ENCODE measurements around the gene EPYC. TPM values are rescaled to one million over a fixed set of nuclear protein-coding genes. Genes with fewer than 3 reads are reported as not detected.

Gene EPYC
- total and polyA plus RNA-seq, 10 of the 15 experiments (the other 5 are each of a cell fraction or from before 2014, with no cell fraction given): not detected

DNA sequence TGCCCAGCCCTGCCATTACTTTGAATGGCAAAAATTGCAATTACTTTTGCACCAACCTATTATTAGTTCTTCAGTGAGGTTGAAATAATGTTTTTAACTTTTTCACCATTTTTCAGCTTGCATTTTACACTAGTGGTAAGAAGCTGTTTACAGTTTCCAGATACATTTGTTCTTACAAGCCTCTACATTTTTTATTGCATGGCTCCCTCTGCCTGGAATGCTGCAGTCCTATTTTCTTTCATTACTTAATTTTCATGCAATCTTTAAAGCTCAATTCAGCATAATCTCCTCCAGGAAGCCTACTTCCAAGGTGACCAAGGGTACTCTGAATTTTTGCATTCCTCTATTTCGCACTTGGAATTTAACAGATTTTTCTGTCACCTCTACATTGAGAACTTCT, 83.2 kb downstream of the EPYC start:
- WGBS (ENCODE audit: insufficient coverage, insufficient replicate concordance, low lambda C conversion rate, missing lambda C conversion rate): 0% methylated on average over 1 of the region's 1 CpG
- ATAC-seq (no peak), DNase-seq (ENCODE audit: low read depth, low spot score) (no peak), FAIRE-seq (no peak)
- TF ChIP-seq SMARCA5 (IDR thresholded peaks at IDR 0.05): no peak
- TF ChIP-seq RUNX3 (IDR thresholded peaks at IDR 0.05; ENCODE audit: low read length): no peak
- no peak for TF ChIP-seq IRF5 (IDR thresholded peaks at IDR 0.05; ENCODE audit: borderline replicate concordance)
- TF ChIP-seq, protein P1, sequence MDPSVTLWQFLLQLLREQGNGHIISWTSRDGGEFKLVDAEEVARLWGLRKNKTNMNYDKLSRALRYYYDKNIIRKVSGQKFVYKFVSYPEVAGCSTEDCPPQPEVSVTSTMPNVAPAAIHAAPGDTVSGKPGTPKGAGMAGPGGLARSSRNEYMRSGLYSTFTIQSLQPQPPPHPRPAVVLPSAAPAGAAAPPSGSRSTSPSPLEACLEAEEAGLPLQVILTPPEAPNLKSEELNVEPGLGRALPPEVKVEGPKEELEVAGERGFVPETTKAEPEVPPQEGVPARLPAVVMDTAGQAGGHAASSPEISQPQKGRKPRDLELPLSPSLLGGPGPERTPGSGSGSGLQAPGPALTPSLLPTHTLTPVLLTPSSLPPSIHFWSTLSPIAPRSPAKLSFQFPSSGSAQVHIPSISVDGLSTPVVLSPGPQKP (IDR thresholded peaks at IDR 0.05; ENCODE audit: low read depth, low read length): no peak
- TF ChIP-seq SMAD1 (IDR thresholded peaks at IDR 0.05; ENCODE audit: low read depth, partially characterized antibody): no peak
- TF ChIP-seq, protein P2, sequence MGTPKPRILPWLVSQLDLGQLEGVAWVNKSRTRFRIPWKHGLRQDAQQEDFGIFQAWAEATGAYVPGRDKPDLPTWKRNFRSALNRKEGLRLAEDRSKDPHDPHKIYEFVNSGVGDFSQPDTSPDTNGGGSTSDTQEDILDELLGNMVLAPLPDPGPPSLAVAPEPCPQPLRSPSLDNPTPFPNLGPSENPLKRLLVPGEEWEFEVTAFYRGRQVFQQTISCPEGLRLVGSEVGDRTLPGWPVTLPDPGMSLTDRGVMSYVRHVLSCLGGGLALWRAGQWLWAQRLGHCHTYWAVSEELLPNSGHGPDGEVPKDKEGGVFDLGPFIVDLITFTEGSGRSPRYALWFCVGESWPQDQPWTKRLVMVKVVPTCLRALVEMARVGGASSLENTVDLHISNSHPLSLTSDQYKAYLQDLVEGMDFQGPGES (IDR thresholded peaks at IDR 0.05): no peak
- TF ChIP-seq, protein P3, sequence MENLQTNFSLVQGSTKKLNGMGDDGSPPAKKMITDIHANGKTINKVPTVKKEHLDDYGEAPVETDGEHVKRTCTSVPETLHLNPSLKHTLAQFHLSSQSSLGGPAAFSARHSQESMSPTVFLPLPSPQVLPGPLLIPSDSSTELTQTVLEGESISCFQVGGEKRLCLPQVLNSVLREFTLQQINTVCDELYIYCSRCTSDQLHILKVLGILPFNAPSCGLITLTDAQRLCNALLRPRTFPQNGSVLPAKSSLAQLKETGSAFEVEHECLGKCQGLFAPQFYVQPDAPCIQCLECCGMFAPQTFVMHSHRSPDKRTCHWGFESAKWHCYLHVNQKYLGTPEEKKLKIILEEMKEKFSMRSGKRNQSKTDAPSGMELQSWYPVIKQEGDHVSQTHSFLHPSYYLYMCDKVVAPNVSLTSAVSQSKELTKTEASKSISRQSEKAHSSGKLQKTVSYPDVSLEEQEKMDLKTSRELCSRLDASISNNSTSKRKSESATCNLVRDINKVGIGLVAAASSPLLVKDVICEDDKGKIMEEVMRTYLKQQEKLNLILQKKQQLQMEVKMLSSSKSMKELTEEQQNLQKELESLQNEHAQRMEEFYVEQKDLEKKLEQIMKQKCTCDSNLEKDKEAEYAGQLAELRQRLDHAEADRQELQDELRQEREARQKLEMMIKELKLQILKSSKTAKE (IDR thresholded peaks at IDR 0.05; ENCODE audit: low read depth, poor library complexity, severe bottlenecking): no peak
- no peak for TF ChIP-seq LARP7 (IDR thresholded peaks at IDR 0.05)
- intact Hi-C loops (cut with micrococcal nuclease; ENCODE audit: unreplicated experiment): no loop called here
- no peaks in the 10 kb centered on the region for H3K36me3 ChIP-seq (ENCODE audit: control insufficient read depth in 2 of 2, insufficient read depth in 2 of 2, low read length in 1 of 2)
- RAD21 ChIA-PET (ENCODE audit: unreplicated experiment): no interaction called here
- no peaks in the 10 kb centered on the region for H3K9me3 ChIP-seq (replicated peaks; ENCODE audit: control insufficient read depth, insufficient read depth, low read length)
- no TSS peak for BruUV-seq (replicated peaks)
- no peak overlapping the region for H3K4me3 ChIP-seq
- CTCF ChIA-PET: interaction anchor here (0.8 to 0.9 kb wide), 2 partner anchors 12 to 188 kb away, joined by 3 read pairs; no protein-coding TSS in a partner anchor
- H3K27me3 ChIP-seq (replicated peaks in 1 of 2; ENCODE audit: control insufficient read depth in 2 of 2, insufficient read depth in 2 of 2, low read length in 1 of 2): no peaks in the 10 kb centered on the region
- H3K4me1 ChIP-seq (ENCODE audit: control insufficient read depth, insufficient read depth, low read length): no peaks in the 10 kb centered on the region
- H4K20me1 ChIP-seq (ENCODE audit: control insufficient read depth, insufficient read depth): no peaks in the 10 kb centered on the region
- SMC1A ChIA-PET (ENCODE audit: uncharacterized antibody, unreplicated experiment): no interaction called here
- in situ Hi-C loops (cut with MboI): no loop called here
- H3K4me2 ChIP-seq (ENCODE audit: control insufficient read depth, insufficient read depth): no peak overlapping the region
- no peaks in the 10 kb centered on the region for H3K79me2 ChIP-seq (ENCODE audit: control insufficient read depth, insufficient read depth, low read length)
- no peak overlapping the region for H3K27ac ChIP-seq (ENCODE audit: control insufficient read depth, insufficient read depth)
- POLR2A ChIA-PET: no interaction called here
- no peak overlapping the region for H3K9ac ChIP-seq (ENCODE audit: control insufficient read depth, insufficient read depth, low read length)
- no peak overlapping the region for H2AFZ ChIP-seq (ENCODE audit: control insufficient read depth, low read depth, low read length)
